HepG2 (cell line): ENCODE measurements around the gene RHOV. TPM values are rescaled to one million over a fixed set of nuclear protein-coding genes. Genes with fewer than 3 reads are reported as not detected.

ENCODE experiments used
- ASH2L ChIP-seq: fragments of 300-600, 200-600 bp; sonication (generic); IDR thresholded peaks from 2 replicates; pipeline ENCODE4 v1.7.0; 2017; ENCODE audit warnings: low read depth, mild to moderate bottlenecking, moderate library complexity, mixed read lengths, low read length; ENCODE audit not compliant: insufficient read length
- CEBPB ChIP-seq: IDR thresholded peaks from 2 replicates; pipeline ENCODE4 v1.6.1; 2011; ENCODE audit warnings: low read depth, low read length, improper control_type of control experiment, borderline replicate concordance
- FOSL2 ChIP-seq: sonication (generic); formaldehyde crosslinking; IDR thresholded peaks from 2 replicates; pipeline ENCODE4 v1.4.0; 2020; ENCODE audit warnings: missing genetic modification reagents
- NBN ChIP-seq: fragments of 450-650 bp; conservative IDR thresholded peaks from 2 replicates; pipeline ENCODE4 v1.6.1; 2017
- NR2F6 ChIP-seq, 2 experiments: IDR thresholded peaks; 2 replicates each; pipeline ENCODE4 v1.6.1; 2016; ENCODE audit warnings: antibody characterized with exemption in 1 of 2, mild to moderate bottlenecking in 1 of 2
- SIX1 ChIP-seq: sonication (generic); formaldehyde crosslinking; IDR thresholded peaks from 2 replicates; pipeline ENCODE4 v1.4.0; 2020; ENCODE audit warnings: missing genetic modification reagents, borderline replicate concordance
- WIZ ChIP-seq: sonication (generic); formaldehyde crosslinking; IDR thresholded peaks from 2 replicates; pipeline ENCODE4 v1.5.1; 2020; ENCODE audit warnings: mild to moderate bottlenecking, missing genetic modification reagents
- ZNF264 ChIP-seq: sonication (generic); formaldehyde crosslinking; IDR thresholded peaks from 2 replicates; pipeline ENCODE4 v1.4.0; 2020; ENCODE audit warnings: missing genetic modification reagents
- ZNF782 ChIP-seq: sonication (generic); formaldehyde crosslinking; IDR thresholded peaks from 2 replicates; pipeline ENCODE4 v1.4.0; 2020; ENCODE audit warnings: missing genetic modification reagents, mild to moderate bottlenecking, borderline replicate concordance
- ZNF788 ChIP-seq: sonication (generic); formaldehyde crosslinking; IDR thresholded peaks from 2 replicates; pipeline ENCODE4 v1.5.0; 2020; ENCODE audit warnings: mild to moderate bottlenecking, missing genetic modification reagents, borderline replicate concordance
- ZSCAN31 ChIP-seq: sonication (generic); formaldehyde crosslinking; IDR thresholded peaks from 2 replicates; pipeline ENCODE4 v1.5.0; 2020; ENCODE audit warnings: low read depth, mild to moderate bottlenecking, missing genetic modification reagents
- polyA plus RNA-seq, 8 experiments: library from polyadenylated mRNA; depleted of rRNA in 3 of 8; stranded (reverse) in 7 of 8; unstranded in 1 of 8; fragments of >200 nt; fragmentation: Illumina TruSeq in 4 of 8; extraction: Trizol in 4 of 8; gene quantifications; 2 replicates each; pipeline versions ENCODE4 v1.2.1 to v1.2.3, GENCODE V29; 2011 to 2016; ENCODE audit warnings: low read depth in 4 of 8, missing spikeins in 1 of 8, mixed read lengths in 1 of 8; ENCODE audit not compliant: insufficient read depth in 1 of 8
- total RNA-seq, 5 experiments: library from RNA; depleted of rRNA; stranded (reverse); fragments of >200 nt; fragmentation: Illumina TruSeq; extraction: Trizol; gene quantifications; 2 replicates each; pipeline ENCODE4 v1.2.3, GENCODE V29; 2016; ENCODE audit warnings: low read depth in 1 of 5
- TF ChIP-seq, protein P1 (sequence below): sonication (generic); formaldehyde crosslinking; IDR thresholded peaks from 2 replicates; pipeline ENCODE4 v1.5.0; 2020; ENCODE audit warnings: mild to moderate bottlenecking, missing genetic modification reagents
- TF ChIP-seq, protein P2 (sequence below): IDR thresholded peaks from 2 replicates; pipeline ENCODE4 v1.6.1; 2016; ENCODE audit warnings: mild to moderate bottlenecking, missing biosample characterization, missing genetic modification reagents
- TF ChIP-seq, protein P3 (sequence below): sonication (generic); formaldehyde crosslinking; IDR thresholded peaks from 2 replicates; pipeline ENCODE4 v1.4.0; 2020; ENCODE audit warnings: missing genetic modification reagents
- TF ChIP-seq, protein P4 (sequence below): sonication (generic); formaldehyde crosslinking; IDR thresholded peaks from 2 replicates; pipeline ENCODE4 v1.5.1; 2020; ENCODE audit warnings: missing genetic modification reagents, mild to moderate bottlenecking, borderline replicate concordance
- TF ChIP-seq, protein P5 (sequence below): sonication (generic); formaldehyde crosslinking; IDR thresholded peaks from 2 replicates; pipeline ENCODE4 v1.5.1; 2020; ENCODE audit warnings: mild to moderate bottlenecking, missing genetic modification reagents, moderate library complexity
- TF ChIP-seq, protein P6 (sequence below): sonication (generic); IDR thresholded peaks from 2 replicates; pipeline ENCODE4 v1.6.1; 2016; ENCODE audit warnings: low read depth, borderline replicate concordance

RHOV gene
- total and polyA plus RNA-seq, 2 of the 13 experiments (the other 11 are each of a cell fraction or from before 2014, with no cell fraction given) = 0.17 to 0.18 TPM

DNA sequence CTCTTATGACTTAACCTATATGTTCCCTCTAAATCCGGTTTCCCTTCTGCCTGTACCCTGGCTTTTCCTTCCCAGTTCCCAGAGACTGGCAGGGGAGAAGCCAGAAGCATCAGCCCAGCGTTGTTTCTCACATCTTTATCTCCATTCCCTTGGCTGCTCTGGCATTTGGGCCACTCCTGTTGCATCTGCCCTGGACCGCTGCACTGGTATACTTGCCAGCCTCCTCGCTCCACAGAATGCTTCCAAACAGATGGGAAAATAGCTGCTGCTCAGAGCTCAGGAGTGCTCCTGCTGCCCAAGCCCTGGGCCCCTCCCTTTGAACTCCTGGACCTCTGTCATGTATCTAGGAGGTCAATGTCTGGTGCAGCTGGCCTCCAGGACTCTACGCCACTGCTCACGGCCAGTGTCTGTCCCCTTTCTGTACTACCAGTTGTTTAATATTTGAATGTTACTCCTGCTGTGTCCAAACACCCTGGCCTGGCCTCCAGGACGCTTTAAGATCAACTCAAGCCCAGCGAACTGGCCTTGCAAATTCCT is 23.4 kb downstream of the RHOV start (continued):
- TF ChIP-seq, protein P1, sequence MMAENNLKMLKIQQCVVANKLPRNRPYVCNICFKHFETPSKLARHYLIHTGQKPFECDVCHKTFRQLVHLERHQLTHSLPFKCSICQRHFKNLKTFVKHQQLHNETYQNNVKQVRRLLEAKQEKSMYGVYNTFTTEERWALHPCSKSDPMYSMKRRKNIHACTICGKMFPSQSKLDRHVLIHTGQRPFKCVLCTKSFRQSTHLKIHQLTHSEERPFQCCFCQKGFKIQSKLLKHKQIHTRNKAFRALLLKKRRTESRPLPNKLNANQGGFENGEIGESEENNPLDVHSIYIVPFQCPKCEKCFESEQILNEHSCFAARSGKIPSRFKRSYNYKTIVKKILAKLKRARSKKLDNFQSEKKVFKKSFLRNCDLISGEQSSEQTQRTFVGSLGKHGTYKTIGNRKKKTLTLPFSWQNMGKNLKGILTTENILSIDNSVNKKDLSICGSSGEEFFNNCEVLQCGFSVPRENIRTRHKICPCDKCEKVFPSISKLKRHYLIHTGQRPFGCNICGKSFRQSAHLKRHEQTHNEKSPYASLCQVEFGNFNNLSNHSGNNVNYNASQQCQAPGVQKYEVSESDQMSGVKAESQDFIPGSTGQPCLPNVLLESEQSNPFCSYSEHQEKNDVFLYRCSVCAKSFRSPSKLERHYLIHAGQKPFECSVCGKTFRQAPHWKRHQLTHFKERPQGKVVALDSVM (CRISPR knock-in tag) = peak; percentile 85
- no peak for TF ChIP-seq ZSCAN31 (CRISPR knock-in tag)
- no peak for TF ChIP-seq ASH2L
- TF ChIP-seq, protein P2, sequence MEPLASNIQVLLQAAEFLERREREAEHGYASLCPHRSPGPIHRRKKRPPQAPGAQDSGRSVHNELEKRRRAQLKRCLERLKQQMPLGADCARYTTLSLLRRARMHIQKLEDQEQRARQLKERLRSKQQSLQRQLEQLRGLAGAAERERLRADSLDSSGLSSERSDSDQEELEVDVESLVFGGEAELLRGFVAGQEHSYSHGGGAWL = no peak
- no peak for TF ChIP-seq FOSL2
- no peak for TF ChIP-seq ZNF782 (CRISPR knock-in tag)
- TF ChIP-seq, protein P3, sequence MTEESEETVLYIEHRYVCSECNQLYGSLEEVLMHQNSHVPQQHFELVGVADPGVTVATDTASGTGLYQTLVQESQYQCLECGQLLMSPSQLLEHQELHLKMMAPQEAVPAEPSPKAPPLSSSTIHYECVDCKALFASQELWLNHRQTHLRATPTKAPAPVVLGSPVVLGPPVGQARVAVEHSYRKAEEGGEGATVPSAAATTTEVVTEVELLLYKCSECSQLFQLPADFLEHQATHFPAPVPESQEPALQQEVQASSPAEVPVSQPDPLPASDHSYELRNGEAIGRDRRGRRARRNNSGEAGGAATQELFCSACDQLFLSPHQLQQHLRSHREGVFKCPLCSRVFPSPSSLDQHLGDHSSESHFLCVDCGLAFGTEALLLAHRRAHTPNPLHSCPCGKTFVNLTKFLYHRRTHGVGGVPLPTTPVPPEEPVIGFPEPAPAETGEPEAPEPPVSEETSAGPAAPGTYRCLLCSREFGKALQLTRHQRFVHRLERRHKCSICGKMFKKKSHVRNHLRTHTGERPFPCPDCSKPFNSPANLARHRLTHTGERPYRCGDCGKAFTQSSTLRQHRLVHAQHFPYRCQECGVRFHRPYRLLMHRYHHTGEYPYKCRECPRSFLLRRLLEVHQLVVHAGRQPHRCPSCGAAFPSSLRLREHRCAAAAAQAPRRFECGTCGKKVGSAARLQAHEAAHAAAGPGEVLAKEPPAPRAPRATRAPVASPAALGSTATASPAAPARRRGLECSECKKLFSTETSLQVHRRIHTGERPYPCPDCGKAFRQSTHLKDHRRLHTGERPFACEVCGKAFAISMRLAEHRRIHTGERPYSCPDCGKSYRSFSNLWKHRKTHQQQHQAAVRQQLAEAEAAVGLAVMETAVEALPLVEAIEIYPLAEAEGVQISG (CRISPR knock-in tag) = 0 out of 2 replicates have a peak, but pooled peaks have one; percentile 34
- TF ChIP-seq NR2F6 (IDR thresholded peaks at IDR 0.05) = no peak; the same call in 1 of the 2 replicates
- peak; percentile 52 for TF ChIP-seq NR2F6 (CRISPR knock-in tag; IDR thresholded peaks at IDR 0.05)
- TF ChIP-seq CEBPB = no peak
- TF ChIP-seq ZNF788 (CRISPR knock-in tag) = 0 out of 2 replicates have a peak, but pooled peaks have one; percentile 32
- peak; percentile 41; the same call in 1 of the 2 replicates for TF ChIP-seq ZNF264 (CRISPR knock-in tag)
- TF ChIP-seq WIZ (CRISPR knock-in tag) = no peak
- TF ChIP-seq, protein P4, sequence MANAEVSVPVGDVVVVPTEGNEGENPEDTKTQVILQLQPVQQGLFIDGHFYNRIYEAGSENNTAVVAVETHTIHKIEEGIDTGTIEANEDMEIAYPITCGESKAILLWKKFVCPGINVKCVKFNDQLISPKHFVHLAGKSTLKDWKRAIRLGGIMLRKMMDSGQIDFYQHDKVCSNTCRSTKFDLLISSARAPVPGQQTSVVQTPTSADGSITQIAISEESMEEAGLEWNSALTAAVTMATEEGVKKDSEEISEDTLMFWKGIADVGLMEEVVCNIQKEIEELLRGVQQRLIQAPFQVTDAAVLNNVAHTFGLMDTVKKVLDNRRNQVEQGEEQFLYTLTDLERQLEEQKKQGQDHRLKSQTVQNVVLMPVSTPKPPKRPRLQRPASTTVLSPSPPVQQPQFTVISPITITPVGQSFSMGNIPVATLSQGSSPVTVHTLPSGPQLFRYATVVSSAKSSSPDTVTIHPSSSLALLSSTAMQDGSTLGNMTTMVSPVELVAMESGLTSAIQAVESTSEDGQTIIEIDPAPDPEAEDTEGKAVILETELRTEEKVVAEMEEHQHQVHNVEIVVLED (CRISPR knock-in tag) = no peak
- TF ChIP-seq NBN = no peak
- TF ChIP-seq, protein P5, sequence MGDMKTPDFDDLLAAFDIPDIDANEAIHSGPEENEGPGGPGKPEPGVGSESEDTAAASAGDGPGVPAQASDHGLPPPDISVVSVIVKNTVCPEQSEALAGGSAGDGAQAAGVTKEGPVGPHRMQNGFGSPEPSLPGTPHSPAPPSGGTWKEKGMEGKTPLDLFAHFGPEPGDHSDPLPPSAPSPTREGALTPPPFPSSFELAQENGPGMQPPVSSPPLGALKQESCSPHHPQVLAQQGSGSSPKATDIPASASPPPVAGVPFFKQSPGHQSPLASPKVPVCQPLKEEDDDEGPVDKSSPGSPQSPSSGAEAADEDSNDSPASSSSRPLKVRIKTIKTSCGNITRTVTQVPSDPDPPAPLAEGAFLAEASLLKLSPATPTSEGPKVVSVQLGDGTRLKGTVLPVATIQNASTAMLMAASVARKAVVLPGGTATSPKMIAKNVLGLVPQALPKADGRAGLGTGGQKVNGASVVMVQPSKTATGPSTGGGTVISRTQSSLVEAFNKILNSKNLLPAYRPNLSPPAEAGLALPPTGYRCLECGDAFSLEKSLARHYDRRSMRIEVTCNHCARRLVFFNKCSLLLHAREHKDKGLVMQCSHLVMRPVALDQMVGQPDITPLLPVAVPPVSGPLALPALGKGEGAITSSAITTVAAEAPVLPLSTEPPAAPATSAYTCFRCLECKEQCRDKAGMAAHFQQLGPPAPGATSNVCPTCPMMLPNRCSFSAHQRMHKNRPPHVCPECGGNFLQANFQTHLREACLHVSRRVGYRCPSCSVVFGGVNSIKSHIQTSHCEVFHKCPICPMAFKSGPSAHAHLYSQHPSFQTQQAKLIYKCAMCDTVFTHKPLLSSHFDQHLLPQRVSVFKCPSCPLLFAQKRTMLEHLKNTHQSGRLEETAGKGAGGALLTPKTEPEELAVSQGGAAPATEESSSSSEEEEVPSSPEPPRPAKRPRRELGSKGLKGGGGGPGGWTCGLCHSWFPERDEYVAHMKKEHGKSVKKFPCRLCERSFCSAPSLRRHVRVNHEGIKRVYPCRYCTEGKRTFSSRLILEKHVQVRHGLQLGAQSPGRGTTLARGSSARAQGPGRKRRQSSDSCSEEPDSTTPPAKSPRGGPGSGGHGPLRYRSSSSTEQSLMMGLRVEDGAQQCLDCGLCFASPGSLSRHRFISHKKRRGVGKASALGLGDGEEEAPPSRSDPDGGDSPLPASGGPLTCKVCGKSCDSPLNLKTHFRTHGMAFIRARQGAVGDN = peak; percentile 34; the same call in 1 of the 2 replicates
- TF ChIP-seq SIX1 (CRISPR knock-in tag) = no peak
- TF ChIP-seq, protein P6, sequence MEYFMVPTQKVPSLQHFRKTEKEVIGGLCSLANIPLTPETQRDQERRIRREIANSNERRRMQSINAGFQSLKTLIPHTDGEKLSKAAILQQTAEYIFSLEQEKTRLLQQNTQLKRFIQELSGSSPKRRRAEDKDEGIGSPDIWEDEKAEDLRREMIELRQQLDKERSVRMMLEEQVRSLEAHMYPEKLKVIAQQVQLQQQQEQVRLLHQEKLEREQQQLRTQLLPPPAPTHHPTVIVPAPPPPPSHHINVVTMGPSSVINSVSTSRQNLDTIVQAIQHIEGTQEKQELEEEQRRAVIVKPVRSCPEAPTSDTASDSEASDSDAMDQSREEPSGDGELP = peak; percentile 28; the same call in 1 of the 2 replicates
